HUES6 (cell line): ENCODE results near the gene CERK.

Experiments used
- H3K27ac ChIP-seq: 2 replicates; pipeline ENCODE4 v1.7.0; 2013; ENCODE audit warnings: low read depth, mild to moderate bottlenecking, low read length, inconsistent platforms
- H3K27me3 ChIP-seq: 2 replicates; pipeline ENCODE4 v1.6.1; 2013; ENCODE audit warnings: low read length; ENCODE audit not compliant: control insufficient read depth, insufficient read depth
- H3K36me3 ChIP-seq: 2 replicates; pipeline ENCODE4 v1.6.1; 2013; ENCODE audit warnings: low read length; ENCODE audit not compliant: control insufficient read depth, insufficient read depth
- H3K4me1 ChIP-seq: 2 replicates; pipeline ENCODE4 v1.6.1; 2013; ENCODE audit warnings: low read length; ENCODE audit not compliant: control insufficient read depth, insufficient read depth
- H3K4me3 ChIP-seq: 2 replicates; pipeline ENCODE4 v1.5.1; 2013; ENCODE audit warnings: low read depth, low read length
- H3K9ac ChIP-seq: one replicate; pipeline ENCODE4 v1.6.1; 2013; ENCODE audit warnings: mild to moderate bottlenecking, low read length
- H3K9me3 ChIP-seq: 2 replicates; pipeline ENCODE4 v1.6.1; 2013; ENCODE audit warnings: low read depth, low read length; ENCODE audit not compliant: control insufficient read depth, insufficient read depth

The CERK gene

GRCh38 chr22:46665151-46665695 lies 72.8 kb downstream of the CERK start:
- Histone ChIP-seq H3K27ac (no peak overlapping the region), H3K4me3 (no peak overlapping the region), H3K36me3 (peaks cover 29% of the 10 kb centered on the region)

GRCh38 chr22:46664301-46664855 lies 73.7 kb downstream of the CERK start:
- H3K9me3 ChIP-seq = no peaks in the 10 kb centered on the region
- H3K27me3 ChIP-seq = no peaks in the 10 kb centered on the region
- H3K4me3 ChIP-seq = no peak overlapping the region
- H3K27ac ChIP-seq = no peak overlapping the region
- H3K9ac ChIP-seq = no peak overlapping the region
- H3K4me1 ChIP-seq = peaks cover 13% of the 10 kb centered on the region; the same call in 1 of the 2 replicates
- H3K36me3 ChIP-seq = peaks cover 29% of the 10 kb centered on the region

More at GRCh38 chr22:46665151-46665695, 72.8 kb downstream of the CERK start:
- no peaks in the 10 kb centered on the region for H3K27me3 ChIP-seq
- H3K9ac ChIP-seq = no peak overlapping the region
- peaks cover 13% of the 10 kb centered on the region; the same call in 1 of the 2 replicates for H3K4me1 ChIP-seq
- no peaks in the 10 kb centered on the region for H3K9me3 ChIP-seq

GRCh38 chr22:46663436-46664100 lies 74.5 kb downstream of the CERK start:
- Histone ChIP-seq H3K27ac (0 out of 2 replicates have a peak overlapping the region, but pooled peaks have one; percentile 49), H3K4me1 (peaks cover 13% of the 10 kb centered on the region; the same call in 1 of the 2 replicates), H3K27me3 (no peaks in the 10 kb centered on the region), H3K9ac (no peak overlapping the region), H3K36me3 (peaks cover 25% of the 10 kb centered on the region), H3K9me3 (no peaks in the 10 kb centered on the region), H3K4me3 (no peak overlapping the region)

- Histone ChIP-seq H3K36me3 (peaks cover 23% of the 10 kb centered on the region), H3K27me3 (no peaks in the 10 kb centered on the region), H3K4me1 (peaks cover 13% of the 10 kb centered on the region; the same call in 1 of the 2 replicates), H3K9me3 (no peaks in the 10 kb centered on the region), H3K4me3 (no peak overlapping the region), H3K27ac (0 out of 2 replicates have a peak overlapping the region, but pooled peaks have one; percentile 49), H3K9ac (no peak overlapping the region)
Measured at GRCh38 chr22:46663001-46663400, 75.1 kb downstream of the CERK start.

GRCh38 chr22:46662226-46662625 lies 75.8 kb downstream of the CERK start:
- Histone ChIP-seq H3K9ac (no peak overlapping the region), H3K9me3 (no peaks in the 10 kb centered on the region), H3K27ac (peak overlapping the region; percentile 49; the same call in 1 of the 2 replicates), H3K4me1 (peaks cover 13% of the 10 kb centered on the region; the same call in 1 of the 2 replicates), H3K4me3 (no peak overlapping the region), H3K27me3 (no peaks in the 10 kb centered on the region), H3K36me3 (peaks cover 16% of the 10 kb centered on the region)

GRCh38 chr22:46661221-46661851 lies 76.7 kb downstream of the CERK start:
- no peak overlapping the region for H3K4me3 ChIP-seq
- peaks cover 7% of the 10 kb centered on the region; the same call in 1 of the 2 replicates for H3K36me3 ChIP-seq
- peaks cover 13% of the 10 kb centered on the region; the same call in 1 of the 2 replicates for H3K4me1 ChIP-seq
- no peaks in the 10 kb centered on the region for H3K9me3 ChIP-seq
- no peak overlapping the region for H3K9ac ChIP-seq
- no peak overlapping the region for H3K27ac ChIP-seq
- H3K27me3 ChIP-seq = no peaks in the 10 kb centered on the region

- Histone ChIP-seq H3K9me3 (no peaks in the 10 kb centered on the region), H3K27me3 (no peaks in the 10 kb centered on the region), H3K4me1 (peaks cover 13% of the 10 kb centered on the region; the same call in 1 of the 2 replicates), H3K36me3 (peaks cover 2% of the 10 kb centered on the region; the same call in 1 of the 2 replicates), H3K4me3 (no peak overlapping the region), H3K9ac (no peak overlapping the region), H3K27ac (no peak overlapping the region)
Measured at GRCh38 chr22:46660604-46661201, 77.3 kb downstream of the CERK start.

- Histone ChIP-seq H3K9ac (no peak overlapping the region), H3K9me3 (no peaks in the 10 kb centered on the region), H3K36me3 (no peaks in the 10 kb centered on the region), H3K4me1 (peaks cover 13% of the 10 kb centered on the region; the same call in 1 of the 2 replicates), H3K4me3 (no peak overlapping the region), H3K27ac (no peak overlapping the region), H3K27me3 (no peaks in the 10 kb centered on the region)
Measured at GRCh38 chr22:46659791-46660186, 78.3 kb downstream of the CERK start.

GRCh38 chr22:46659059-46659790 lies 78.8 kb downstream of the CERK start:
- Histone ChIP-seq H3K9me3 (no peaks in the 10 kb centered on the region), H3K9ac (no peak overlapping the region), H3K36me3 (no peaks in the 10 kb centered on the region), H3K4me3 (no peak overlapping the region), H3K27ac (no peak overlapping the region), H3K27me3 (no peaks in the 10 kb centered on the region), H3K4me1 (peaks cover 13% of the 10 kb centered on the region; the same call in 1 of the 2 replicates)
